Astrocyte (in vitro differentiated cells and primary cell): Measurements from ENCODE around the gene USP13.

Experiments
- CTCF ChIP-seq: IDR thresholded peaks from 2 replicates; pipeline ENCODE4 v1.5.1; 2011; ENCODE audit warnings: low read depth, mild to moderate bottlenecking, inconsistent platforms, low read length, moderate library complexity; ENCODE audit not compliant: insufficient read depth
- EZH2 ChIP-seq: IDR thresholded peaks from 2 replicates; pipeline ENCODE4 v1.6.1; 2012; ENCODE audit warnings: mild to moderate bottlenecking, low read length, inconsistent platforms; ENCODE audit not compliant: insufficient read depth

GRCh38 chr3:179651687-179652446 is 973 bp upstream of the USP13 start:
- TF ChIP-seq CTCF, result no peak
- TF ChIP-seq EZH2, result no peak
